ENCODE measurements around the gene ZSCAN12. TPM values are rescaled to one million over a fixed set of nuclear protein-coding genes. Genes with fewer than 3 reads are reported as not detected.

Gene ZSCAN12
- polyA plus RNA-seq, 2 donors, result 0.79 to 0.99 TPM

GRCh38 chr6:28349892-28350737 lies 49.4 kb downstream of the ZSCAN12 start, which contains the start of gene ZKSCAN3:
TSS of gene ZKSCAN3 (plus strand) at chr6:28349947. CDS start at chr6:28359587, 9,640 bp downstream.
- Histone ChIP-seq H3K9me3 (ENCODE audit: control insufficient read depth in 2 of 2, insufficient read depth in 1 of 2, low read depth in 1 of 2, low read length in 1 of 2) (no peaks in the 10 kb centered on the region), H3K4me3 (ENCODE audit: low read depth in 1 of 2, low read length in 2 of 2) (peak within 1 kb of the TSS; percentile 71 to 99), H3K27me3 (ENCODE audit: control insufficient read depth in 1 of 2, insufficient read depth in 2 of 2, low read length in 2 of 2) (no peaks in the 10 kb centered on the region), H3K27ac (ENCODE audit: low read depth in 2 of 2, low read length in 1 of 2) (peak within 1 kb of the TSS; percentile 83 to 90), H3K36me3 (ENCODE audit: control insufficient read depth in 2 of 2, insufficient read depth in 2 of 2, low read length in 1 of 2) (no peaks in the 10 kb centered on the region), H3K4me1 (ENCODE audit: control insufficient read depth in 2 of 2, insufficient read depth in 2 of 2, low read length in 1 of 2) (peaks cover 0 to 6% of the 10 kb centered on the region in 2 donors)
- WGBS, 2 donors, result 1% methylated on average over 30 of the region's 30 CpGs

GRCh38 chr6:28349344-28349891 lies 50.1 kb downstream of the ZSCAN12 start:
- WGBS, 2 donors, result 1 to 2% methylated on average over 9 of the region's 9 CpGs
- H3K4me3 ChIP-seq (ENCODE audit: low read depth in 1 of 2, low read length in 2 of 2), result peak overlapping the region; percentile 71 to 99
- H3K27ac ChIP-seq (ENCODE audit: low read depth in 2 of 2, low read length in 1 of 2), result peak overlapping the region; percentile 83 to 90
- H3K9me3 ChIP-seq (ENCODE audit: control insufficient read depth in 2 of 2, insufficient read depth in 1 of 2, low read depth in 1 of 2, low read length in 1 of 2), result no peaks in the 10 kb centered on the region
- H3K4me1 ChIP-seq (ENCODE audit: control insufficient read depth in 2 of 2, insufficient read depth in 2 of 2, low read length in 1 of 2), result no peaks in the 10 kb centered on the region
- no peaks in the 10 kb centered on the region for H3K36me3 ChIP-seq (ENCODE audit: control insufficient read depth in 2 of 2, insufficient read depth in 2 of 2, low read length in 1 of 2)
- no peaks in the 10 kb centered on the region for H3K27me3 ChIP-seq (ENCODE audit: control insufficient read depth in 1 of 2, insufficient read depth in 2 of 2, low read length in 2 of 2)

GRCh38 chr6:28347119-28347518 lies 52.4 kb downstream of the ZSCAN12 start:
- H3K36me3 ChIP-seq (ENCODE audit: control insufficient read depth in 2 of 2, insufficient read depth in 2 of 2, low read length in 1 of 2), result no peaks in the 10 kb centered on the region
- H3K4me3 ChIP-seq (ENCODE audit: low read depth in 1 of 2, low read length in 2 of 2), result no peak overlapping the region
- no peaks in the 10 kb centered on the region for H3K9me3 ChIP-seq (ENCODE audit: control insufficient read depth in 2 of 2, insufficient read depth in 1 of 2, low read depth in 1 of 2, low read length in 1 of 2)
- no peaks in the 10 kb centered on the region for H3K27me3 ChIP-seq (ENCODE audit: control insufficient read depth in 1 of 2, insufficient read depth in 2 of 2, low read length in 2 of 2)
- 24 to 40% methylated on average over 2 of the region's 2 CpGs for WGBS, 2 donors
- no peaks in the 10 kb centered on the region for H3K4me1 ChIP-seq (ENCODE audit: control insufficient read depth in 2 of 2, insufficient read depth in 2 of 2, low read length in 1 of 2)
- H3K27ac ChIP-seq (ENCODE audit: low read depth in 2 of 2, low read length in 1 of 2), result no peak overlapping the region

GRCh38 chr6:28345201-28345600 lies 54.3 kb downstream of the ZSCAN12 start:
- 80 to 95% methylated on average over 1 of the region's 1 CpG for WGBS, 2 donors
- H3K4me3 ChIP-seq (ENCODE audit: low read depth in 1 of 2, low read length in 2 of 2), result no peak overlapping the region
- no peaks in the 10 kb centered on the region for H3K27me3 ChIP-seq (ENCODE audit: control insufficient read depth in 1 of 2, insufficient read depth in 2 of 2, low read length in 2 of 2)
- H3K4me1 ChIP-seq (ENCODE audit: control insufficient read depth in 2 of 2, insufficient read depth in 2 of 2, low read length in 1 of 2), result no peaks in the 10 kb centered on the region
- no peaks in the 10 kb centered on the region for H3K9me3 ChIP-seq (ENCODE audit: control insufficient read depth in 2 of 2, insufficient read depth in 1 of 2, low read depth in 1 of 2, low read length in 1 of 2)
- H3K27ac ChIP-seq (ENCODE audit: low read depth in 2 of 2, low read length in 1 of 2), result no peak overlapping the region
- peaks cover 0 to 3% of the 10 kb centered on the region in 2 donors for H3K36me3 ChIP-seq (ENCODE audit: control insufficient read depth in 2 of 2, insufficient read depth in 2 of 2, low read length in 1 of 2)

DNA sequence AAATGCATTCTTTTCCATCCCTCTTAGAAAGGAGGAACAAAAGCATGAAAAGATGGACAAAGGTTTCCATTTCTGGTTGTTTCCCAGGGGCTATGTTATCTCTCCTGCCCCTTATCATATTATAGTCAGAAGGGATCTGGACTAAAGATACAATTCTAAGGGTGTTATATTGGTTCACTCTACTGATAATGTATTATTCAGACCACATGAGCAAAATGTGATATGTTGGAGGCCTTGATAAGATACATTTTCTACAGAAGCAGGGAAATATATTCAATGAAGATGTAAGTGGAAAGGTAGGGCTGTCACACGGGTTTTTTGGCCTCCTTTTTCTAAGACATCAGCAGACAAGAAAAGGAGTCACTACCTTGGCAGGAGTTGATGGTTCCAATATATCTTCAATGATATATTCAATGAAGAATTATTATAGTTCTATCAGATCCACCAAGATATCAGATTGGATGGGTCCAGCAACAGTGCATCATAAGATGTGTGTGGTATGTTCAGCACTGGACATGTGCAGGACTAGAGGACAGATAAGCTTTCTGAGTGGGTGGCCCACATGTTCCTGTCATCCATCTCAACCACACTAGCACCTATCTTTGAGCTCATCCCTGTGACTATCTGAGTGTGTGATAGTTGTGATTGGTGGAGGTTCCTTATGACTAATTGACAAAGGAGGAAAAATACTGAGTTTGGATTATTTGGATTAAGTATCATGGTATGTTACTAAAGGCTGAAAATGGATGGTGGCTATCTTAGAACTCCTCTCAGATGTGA lies 55.5 kb downstream of the ZSCAN12 start:
- 57 to 64% methylated on average over 1 of the region's 1 CpG for WGBS, 2 donors
- H3K27me3 ChIP-seq (ENCODE audit: control insufficient read depth in 1 of 2, insufficient read depth in 2 of 2, low read length in 2 of 2), result no peaks in the 10 kb centered on the region
- H3K27ac ChIP-seq (ENCODE audit: low read depth in 2 of 2, low read length in 1 of 2), result no peak overlapping the region
- H3K36me3 ChIP-seq (ENCODE audit: control insufficient read depth in 2 of 2, insufficient read depth in 2 of 2, low read length in 1 of 2), result peaks cover 0 to 3% of the 10 kb centered on the region in 2 donors
- no peak overlapping the region for H3K4me3 ChIP-seq (ENCODE audit: low read depth in 1 of 2, low read length in 2 of 2)
- no peaks in the 10 kb centered on the region for H3K9me3 ChIP-seq (ENCODE audit: control insufficient read depth in 2 of 2, insufficient read depth in 1 of 2, low read depth in 1 of 2, low read length in 1 of 2)
- H3K4me1 ChIP-seq (ENCODE audit: control insufficient read depth in 2 of 2, insufficient read depth in 2 of 2, low read length in 1 of 2), result no peaks in the 10 kb centered on the region

DNA sequence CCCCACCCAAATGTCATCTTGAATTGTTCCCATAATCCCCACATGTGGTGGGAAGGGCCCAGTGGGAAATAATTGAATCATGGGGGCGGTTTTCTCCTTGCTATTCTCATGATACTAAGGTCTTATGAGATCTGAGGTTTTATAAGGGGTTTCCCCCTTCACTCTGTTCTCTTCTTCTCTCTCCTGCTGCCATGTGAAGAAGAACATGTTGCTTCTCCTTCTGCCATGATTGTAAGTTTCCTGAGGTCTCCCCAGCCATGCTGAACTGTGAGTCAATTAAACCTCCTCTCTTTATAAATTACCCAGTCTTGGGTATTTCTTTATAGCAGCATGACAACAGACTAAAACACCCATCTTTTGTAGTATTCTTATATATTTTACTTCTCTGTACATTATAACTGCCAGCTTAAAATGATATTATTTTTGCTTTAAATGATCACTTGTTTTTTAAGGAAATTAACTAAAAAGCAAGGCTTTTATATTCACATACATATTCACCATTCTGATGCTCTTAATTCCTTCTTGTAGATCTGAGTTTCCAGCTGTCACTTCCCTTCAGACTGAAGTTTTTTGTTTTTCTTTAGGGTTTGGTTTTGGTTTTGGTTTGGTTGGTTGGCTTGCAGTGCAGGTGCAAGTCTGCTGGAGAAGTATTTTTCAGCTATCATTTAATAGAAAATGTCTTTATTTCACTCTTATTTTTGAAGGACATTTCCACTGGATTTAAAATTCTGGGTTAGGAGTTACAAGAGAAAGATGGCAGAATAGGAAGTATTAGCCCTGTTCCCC lies 59.0 kb downstream of the ZSCAN12 start:
- Histone ChIP-seq H3K4me1 (ENCODE audit: control insufficient read depth in 2 of 2, insufficient read depth in 2 of 2, low read length in 1 of 2) (no peaks in the 10 kb centered on the region), H3K9me3 (ENCODE audit: control insufficient read depth in 2 of 2, insufficient read depth in 1 of 2, low read depth in 1 of 2, low read length in 1 of 2) (no peaks in the 10 kb centered on the region), H3K36me3 (ENCODE audit: control insufficient read depth in 2 of 2, insufficient read depth in 2 of 2, low read length in 1 of 2) (peaks cover 0 to 3% of the 10 kb centered on the region in 2 donors), H3K4me3 (ENCODE audit: low read depth in 1 of 2, low read length in 2 of 2) (no peak overlapping the region), H3K27ac (ENCODE audit: low read depth in 2 of 2, low read length in 1 of 2) (no peak overlapping the region), H3K27me3 (ENCODE audit: control insufficient read depth in 1 of 2, insufficient read depth in 2 of 2, low read length in 2 of 2) (no peaks in the 10 kb centered on the region)
- WGBS, 2 donors, result 68 to 79% methylated on average over 1 of the region's 1 CpG

DNA sequence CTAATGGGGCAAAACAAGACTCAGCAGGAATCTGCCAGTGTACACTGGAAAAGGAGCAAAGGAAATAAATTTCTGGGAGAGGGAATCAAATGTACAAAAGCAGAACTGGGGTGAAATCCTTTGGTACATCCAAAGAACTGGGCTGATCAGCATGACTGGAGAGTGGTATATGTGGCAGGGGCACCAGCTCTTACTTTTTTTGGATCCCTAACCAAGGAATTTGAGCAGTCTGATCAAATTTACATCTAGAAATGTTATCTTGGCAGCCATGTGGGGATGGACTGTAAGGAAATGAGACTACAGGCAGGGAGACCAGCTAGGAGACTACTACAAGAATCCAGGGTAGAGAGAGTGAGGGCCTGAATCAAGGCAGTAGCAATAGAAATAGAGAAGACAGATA lies 62.4 kb downstream of the ZSCAN12 start:
- no peaks in the 10 kb centered on the region for H3K27me3 ChIP-seq (ENCODE audit: control insufficient read depth in 1 of 2, insufficient read depth in 2 of 2, low read length in 2 of 2)
- H3K4me1 ChIP-seq (ENCODE audit: control insufficient read depth in 2 of 2, insufficient read depth in 2 of 2, low read length in 1 of 2), result no peaks in the 10 kb centered on the region
- no peaks in the 10 kb centered on the region for H3K9me3 ChIP-seq (ENCODE audit: control insufficient read depth in 2 of 2, insufficient read depth in 1 of 2, low read depth in 1 of 2, low read length in 1 of 2)
- peak overlapping the region in 1 of 2 donors; percentile 48 for H3K27ac ChIP-seq (ENCODE audit: low read depth in 2 of 2, low read length in 1 of 2)
- H3K4me3 ChIP-seq (ENCODE audit: low read depth in 1 of 2, low read length in 2 of 2), result peak overlapping the region in 1 of 2 donors; percentile 76
- peaks cover 0 to 3% of the 10 kb centered on the region in 2 donors for H3K36me3 ChIP-seq (ENCODE audit: control insufficient read depth in 2 of 2, insufficient read depth in 2 of 2, low read length in 1 of 2)

GRCh38 chr6:28336284-28337120 lies 63.0 kb downstream of the ZSCAN12 start:
- H3K4me3 ChIP-seq (ENCODE audit: low read depth in 1 of 2, low read length in 2 of 2), result peak overlapping the region; percentile 76
- H3K36me3 ChIP-seq (ENCODE audit: control insufficient read depth in 2 of 2, insufficient read depth in 2 of 2, low read length in 1 of 2), result peaks cover 0 to 3% of the 10 kb centered on the region in 2 donors
- no peaks in the 10 kb centered on the region for H3K27me3 ChIP-seq (ENCODE audit: control insufficient read depth in 1 of 2, insufficient read depth in 2 of 2, low read length in 2 of 2)
- no peaks in the 10 kb centered on the region for H3K9me3 ChIP-seq (ENCODE audit: control insufficient read depth in 2 of 2, insufficient read depth in 1 of 2, low read depth in 1 of 2, low read length in 1 of 2)
- 11 to 13% methylated on average over 24 of the region's 24 CpGs for WGBS, 2 donors
- peak overlapping the region; percentile 98 to 99 for H3K27ac ChIP-seq (ENCODE audit: low read depth in 2 of 2, low read length in 1 of 2)
- H3K4me1 ChIP-seq (ENCODE audit: control insufficient read depth in 2 of 2, insufficient read depth in 2 of 2, low read length in 1 of 2), result no peaks in the 10 kb centered on the region

Data from esophagus (tissue), 2 donors.